Activated CD4-positive, alpha-beta T cell treated with anti-CD3 and anti-CD28 coated beads for 48 hours (primary cell): ENCODE results near the gene PPAN.

Experiments
- DNase-seq: peaks from one replicate; pipeline ENCODE4 v3.0.0-alpha.2; 2020

The PPAN gene

DNA sequence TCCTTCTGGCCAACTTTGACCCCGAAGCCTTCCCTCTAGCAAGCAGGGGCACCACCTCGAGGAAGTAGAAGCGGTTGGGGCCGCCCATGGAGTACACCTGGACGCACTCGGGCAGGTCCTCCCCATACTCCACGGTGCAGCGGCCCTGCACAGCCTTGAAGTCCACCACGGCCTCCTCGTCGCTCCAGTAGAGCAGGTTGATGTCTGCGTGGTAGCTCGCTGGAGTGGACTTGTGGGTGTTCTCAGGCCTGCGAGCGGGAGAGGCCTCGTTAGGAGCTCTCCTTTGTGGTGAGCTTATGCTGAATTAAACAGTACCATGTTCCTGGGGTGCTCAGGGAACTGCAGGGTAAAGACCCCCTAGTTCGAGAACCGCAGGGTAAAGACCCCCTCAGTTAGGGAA lies 35.8 kb downstream of the PPAN start:
- DNase-seq, result no peak

DNA sequence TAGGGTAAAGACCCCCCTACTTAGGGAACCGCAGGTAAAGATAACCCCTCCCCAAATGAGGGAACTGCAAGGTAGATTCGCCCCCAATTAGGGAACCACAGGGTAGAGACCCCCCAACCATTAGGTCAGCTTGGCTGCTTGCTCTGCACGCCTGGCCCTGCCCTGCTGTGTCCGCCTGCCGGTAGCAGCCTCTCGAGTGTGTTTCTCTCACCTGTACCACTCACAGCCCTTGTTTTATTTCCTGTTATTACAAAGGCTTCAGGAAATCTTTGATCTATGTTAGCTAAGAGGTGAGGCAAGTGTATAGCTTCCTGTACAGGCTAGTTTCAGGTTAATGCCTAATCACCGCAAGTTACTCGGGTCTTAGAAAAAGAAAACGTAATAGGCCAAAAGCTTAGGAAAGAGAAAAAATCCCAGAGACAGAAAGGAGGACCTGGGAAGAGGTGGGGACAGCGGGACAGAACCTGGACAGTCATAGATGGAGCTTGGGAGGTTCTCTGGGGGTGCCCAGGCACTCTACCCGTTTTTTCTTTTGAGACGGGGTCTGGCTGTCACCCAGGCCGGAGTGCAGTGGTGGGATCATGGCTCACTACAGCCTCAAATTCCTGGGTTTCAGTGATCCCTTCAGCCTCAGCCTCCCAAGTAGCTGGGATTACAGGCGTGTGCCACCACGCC lies 36.7 kb downstream of the PPAN start:
- DNase-seq, result no peak

GRCh38 chr19:10143681-10144080 lies 37.5 kb downstream of the PPAN start:
- no peak for DNase-seq

GRCh38 chr19:10144361-10144760 lies 38.2 kb downstream of the PPAN start:
- no peak for DNase-seq

GRCh38 chr19:10145031-10145430 lies 38.9 kb downstream of the PPAN start:
- DNase-seq, result no peak

DNA sequence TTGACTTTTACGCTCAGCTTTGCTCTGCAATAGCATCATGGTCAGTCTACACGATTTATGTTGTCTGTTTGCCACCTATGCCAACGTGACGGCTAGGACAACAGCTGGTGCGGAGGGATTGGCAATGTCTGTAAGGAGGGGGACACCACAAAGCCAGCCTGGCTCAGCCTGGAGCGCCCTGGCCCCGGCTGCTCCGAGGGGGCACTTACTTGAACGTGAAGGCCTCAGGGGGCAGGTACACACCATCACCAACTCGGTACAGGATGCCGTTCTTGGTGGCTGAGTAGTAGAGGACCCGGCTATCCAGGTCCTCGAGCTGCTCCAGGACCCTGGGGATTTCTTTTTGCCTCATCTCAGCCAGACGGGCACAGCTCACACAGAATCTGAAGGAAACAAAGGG lies 40.0 kb downstream of the PPAN start:
- DNase-seq, result no peak

- no peak for DNase-seq
Observed at GRCh38 chr19:10149427-10149826, 43.3 kb downstream of the PPAN start.

- DNase-seq, result no peak
Observed at GRCh38 chr19:10151521-10151920, 45.4 kb downstream of the PPAN start.

DNA sequence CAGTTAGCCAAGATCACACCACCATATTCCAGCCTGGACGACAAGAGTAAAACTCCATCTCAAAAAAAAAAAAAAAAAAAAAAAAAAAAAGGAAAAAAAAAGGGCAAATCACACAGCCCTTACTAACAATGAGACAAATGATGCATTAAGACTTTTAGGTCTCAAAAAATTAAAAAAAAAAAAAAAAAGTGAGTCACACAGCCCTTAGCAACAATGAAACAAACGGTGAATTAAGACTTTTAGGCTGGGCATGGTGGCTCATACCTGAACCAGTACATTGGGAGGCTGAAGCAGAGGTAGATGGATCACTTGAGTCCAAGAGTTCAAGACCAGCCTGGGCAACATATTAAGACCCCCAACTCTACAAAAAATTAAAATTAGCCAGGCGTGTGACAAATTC lies 45.9 kb downstream of the PPAN start:
- DNase-seq, result no peak

GRCh38 chr19:10155839-10156238 lies 49.7 kb downstream of the PPAN start:
- DNase-seq, result no peak

GRCh38 chr19:10158071-10158470 lies 51.9 kb downstream of the PPAN start:
- DNase-seq, result no peak

DNA sequence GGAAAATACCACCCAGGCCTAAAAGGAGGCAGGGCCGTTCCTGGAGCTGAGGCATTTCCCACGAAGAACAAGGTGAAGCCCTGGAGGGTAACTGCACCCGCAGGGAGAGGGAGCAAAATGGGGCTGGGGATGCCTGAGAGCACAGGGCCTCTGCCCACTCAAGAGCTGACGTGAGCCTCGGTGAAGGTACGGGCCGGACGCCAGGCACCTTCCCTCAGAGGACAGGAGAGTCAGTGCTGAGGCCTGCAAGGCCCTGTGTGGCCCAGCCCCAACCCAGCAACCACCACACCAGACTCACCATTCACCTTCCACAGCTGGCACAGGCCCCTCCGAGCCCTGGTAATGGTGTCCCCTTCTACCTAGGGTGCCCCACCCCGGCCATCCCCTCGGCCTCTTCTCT lies 52.3 kb downstream of the PPAN start:
- DNase-seq, result no peak

DNA sequence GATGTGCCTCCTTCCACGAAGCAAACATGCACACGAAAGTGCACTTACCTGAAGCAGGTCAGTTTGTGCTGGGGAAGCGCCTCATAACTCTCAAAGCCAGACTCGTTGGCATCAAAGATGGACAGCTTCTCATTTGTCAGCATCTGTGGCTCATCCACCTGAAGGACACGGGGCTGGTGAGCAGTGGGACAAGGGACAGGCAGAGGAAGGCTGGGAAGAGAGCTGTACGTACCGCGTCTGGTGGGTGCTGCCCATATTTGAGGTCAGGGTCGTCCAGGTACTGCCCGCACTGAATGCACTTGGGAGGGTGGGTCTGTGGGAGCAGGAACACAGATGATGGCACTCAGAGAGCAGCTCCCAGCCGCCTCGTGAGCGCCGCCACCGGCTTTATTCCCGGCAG lies 53.4 kb downstream of the PPAN start:
- no peak for DNase-seq
